Peyer's patch (tissue), 4 donors: ENCODE measurements around the gene MBD4.

Source experiments
- POLR2A ChIP-seq, 2 donors: fragments of 450-650 bp; IDR thresholded peaks; one replicate each; pipeline ENCODE4 v1.5.1; 2017; ENCODE audit warnings: antibody characterized with exemption in 2 of 2, mild to moderate bottlenecking in 2 of 2, moderate library complexity in 2 of 2
- TF ChIP-seq, protein P1 (sequence below), 6 experiments: fragments of 450-650 bp in 4 of 6; fragments of 200-600 bp in 2 of 6; sonication (generic) in 1 of 6; IDR thresholded peaks; one replicate each; pipeline ENCODE4 v1.5.1; 2017 to 2019; ENCODE audit warnings: antibody characterized with exemption in 6 of 6, mild to moderate bottlenecking in 3 of 6, moderate library complexity in 1 of 6

GRCh38 chr3:129469026-129469425 is 29.3 kb upstream of the MBD4 start:
- TF ChIP-seq, protein P1, sequence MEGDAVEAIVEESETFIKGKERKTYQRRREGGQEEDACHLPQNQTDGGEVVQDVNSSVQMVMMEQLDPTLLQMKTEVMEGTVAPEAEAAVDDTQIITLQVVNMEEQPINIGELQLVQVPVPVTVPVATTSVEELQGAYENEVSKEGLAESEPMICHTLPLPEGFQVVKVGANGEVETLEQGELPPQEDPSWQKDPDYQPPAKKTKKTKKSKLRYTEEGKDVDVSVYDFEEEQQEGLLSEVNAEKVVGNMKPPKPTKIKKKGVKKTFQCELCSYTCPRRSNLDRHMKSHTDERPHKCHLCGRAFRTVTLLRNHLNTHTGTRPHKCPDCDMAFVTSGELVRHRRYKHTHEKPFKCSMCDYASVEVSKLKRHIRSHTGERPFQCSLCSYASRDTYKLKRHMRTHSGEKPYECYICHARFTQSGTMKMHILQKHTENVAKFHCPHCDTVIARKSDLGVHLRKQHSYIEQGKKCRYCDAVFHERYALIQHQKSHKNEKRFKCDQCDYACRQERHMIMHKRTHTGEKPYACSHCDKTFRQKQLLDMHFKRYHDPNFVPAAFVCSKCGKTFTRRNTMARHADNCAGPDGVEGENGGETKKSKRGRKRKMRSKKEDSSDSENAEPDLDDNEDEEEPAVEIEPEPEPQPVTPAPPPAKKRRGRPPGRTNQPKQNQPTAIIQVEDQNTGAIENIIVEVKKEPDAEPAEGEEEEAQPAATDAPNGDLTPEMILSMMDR (IDR thresholded peaks at IDR 0.05): no peak
- TF ChIP-seq POLR2A (IDR thresholded peaks at IDR 0.05): no peak
